ENCODE measurements around the gene KERA. TPM values are rescaled to one million over a fixed set of nuclear protein-coding genes. Genes with fewer than 3 reads are reported as not detected.
A peak's percentile ranks its signal among the peaks of the same experiment; 100 is the strongest.

Gene KERA
- total and polyA plus RNA-seq, 2 of the 4 experiments (the other 2 are of a cell fraction): not detected

- no peak overlapping the region for H2BK15ac ChIP-seq (ENCODE audit: low read depth, low read length)
- ATAC-seq (ENCODE audit: low read depth): no peak
- dilution Hi-C loops (cut with HindIII; ENCODE audit: low sequenced_read_pairs, unreplicated experiment) (no loop called here), intact Hi-C loops (cut with micrococcal nuclease) (loop anchor here (5.0 kb wide), 1 partner anchor 52 kb away; no protein-coding TSS in a partner anchor), in situ Hi-C loops (cut with MboI; ENCODE audit: low sequenced_read_pairs) (no loop called here)
- H2BK20ac ChIP-seq (ENCODE audit: low read depth, low read length): no peak overlapping the region
- no peak overlapping the region for H4K5ac ChIP-seq (ENCODE audit: low read depth, low read length)
- no peak for TF ChIP-seq MAFK (IDR thresholded peaks at IDR 0.05; ENCODE audit: low read depth, low read length)
- no peak for TF ChIP-seq RCOR1 (IDR thresholded peaks at IDR 0.05; ENCODE audit: insufficient replicate concordance, low read length)
- TF ChIP-seq RFX5 (IDR thresholded peaks at IDR 0.05; ENCODE audit: low read depth, low read length): no peak
- no peak for TF ChIP-seq FOS (IDR thresholded peaks at IDR 0.05; ENCODE audit: low read depth, low read length)
- no peak for TF ChIP-seq ELK1 (IDR thresholded peaks at IDR 0.05; ENCODE audit: borderline replicate concordance, low read depth, low read length)
- no peaks in the 10 kb centered on the region for H3K79me1 ChIP-seq (ENCODE audit: low read depth in 1 of 2, low read length in 2 of 2)
- H4K91ac ChIP-seq (ENCODE audit: insufficient read depth, low read depth, low read length): no peak overlapping the region
- ChIA-PET POLR2A (ENCODE audit: unreplicated experiment) (no interaction called here), CTCF (no interaction called here)
- H3K27ac ChIP-seq (ENCODE audit: insufficient read depth, low read length): no peak overlapping the region
- no peaks in the 10 kb centered on the region for H3K9me3 ChIP-seq (ENCODE audit: control insufficient read depth, insufficient read depth, low read length)
- H3K9me1 ChIP-seq (ENCODE audit: insufficient read depth, low read length): no peaks in the 10 kb centered on the region
- no TSS peak for BruUV-seq (replicated peaks)
- H2BK5ac ChIP-seq (ENCODE audit: low read depth, low read length, poor library complexity, severe bottlenecking): no peak overlapping the region
- H3K4me3 ChIP-seq (ENCODE audit: insufficient read depth, low read depth, low read length): no peak overlapping the region
- H3K23ac ChIP-seq (ENCODE audit: low read depth, low read length): no peak overlapping the region
- H3K36me3 ChIP-seq (ENCODE audit: control insufficient read depth, insufficient read depth, low read length): no peaks in the 10 kb centered on the region
- no peak overlapping the region for H3K14ac ChIP-seq (replicated peaks; ENCODE audit: low read depth, low read length)
- no peak overlapping the region for H2AK9ac ChIP-seq (replicated peaks; ENCODE audit: low read depth, low read length, poor library complexity)
- no peak overlapping the region for H3K4me2 ChIP-seq (ENCODE audit: low read depth, low read length)
- no peak overlapping the region for H2AK5ac ChIP-seq (ENCODE audit: low read depth, low read length)
- no peaks in the 10 kb centered on the region for H4K20me1 ChIP-seq (ENCODE audit: insufficient read depth, low read length)
- H4K8ac ChIP-seq (ENCODE audit: low read depth in 2 of 2, low read length in 2 of 2): no peak overlapping the region
- H3K27me3 ChIP-seq (ENCODE audit: control insufficient read depth, insufficient read depth, low read length): no peaks in the 10 kb centered on the region
- H3K9ac ChIP-seq (ENCODE audit: low read depth, low read length): no peak overlapping the region
- H2AFZ ChIP-seq (replicated peaks; ENCODE audit: low read length, poor library complexity): no peak overlapping the region
- 0 out of 2 replicates have a peak overlapping the region, but pooled peaks have one; percentile 37 for H3K56ac ChIP-seq (ENCODE audit: extremely low read depth, insufficient read depth, low read length)
- H2BK120ac ChIP-seq (ENCODE audit: low read depth, low read length): no peak overlapping the region
- H3K4ac ChIP-seq (ENCODE audit: low read depth, low read length): no peak overlapping the region
- H3K4me1 ChIP-seq (ENCODE audit: control insufficient read depth, insufficient read depth, low read length): no peaks in the 10 kb centered on the region
- no peak overlapping the region for H3K18ac ChIP-seq (ENCODE audit: low read depth, low read length)
- DNase-seq: no peak
Measured at GRCh38 chr12:91059211-91059610, 1.4 kb upstream of the KERA start.

Data from IMR-90 (cell line).